GM19193 (cell line): ENCODE data around the gene ITPR1.

Experiments used
- POLR2A ChIP-seq: IDR thresholded peaks from 4 replicates; pipeline ENCODE4 v1.6.1; 2011; ENCODE audit not compliant: insufficient read depth, insufficient read length; ENCODE audit errors: extremely low read depth

The ITPR1 gene

GRCh38 chr3:4581920-4582611 is 88.9 kb downstream of the ITPR1 start:
- no peak for TF ChIP-seq POLR2A

- TF ChIP-seq POLR2A = no peak
Measured at GRCh38 chr3:4582624-4583023, 89.5 kb downstream of the ITPR1 start.

- no peak for TF ChIP-seq POLR2A
Measured at GRCh38 chr3:4583416-4583815, 90.3 kb downstream of the ITPR1 start.

GRCh38 chr3:4584456-4585249 is 91.5 kb downstream of the ITPR1 start:
- TF ChIP-seq POLR2A = no peak

GRCh38 chr3:4586381-4586780 is 93.2 kb downstream of the ITPR1 start:
- no peak for TF ChIP-seq POLR2A

GRCh38 chr3:4587061-4587837 is 94.1 kb downstream of the ITPR1 start:
- TF ChIP-seq POLR2A = no peak

GRCh38 chr3:4587838-4588105 is 94.6 kb downstream of the ITPR1 start:
- TF ChIP-seq POLR2A = no peak

- TF ChIP-seq POLR2A = no peak
Measured at GRCh38 chr3:4588466-4588865, 95.3 kb downstream of the ITPR1 start.

GRCh38 chr3:4589475-4590097 is 96.4 kb downstream of the ITPR1 start:
- no peak for TF ChIP-seq POLR2A

- no peak for TF ChIP-seq POLR2A
Measured at GRCh38 chr3:4591669-4592068, 98.5 kb downstream of the ITPR1 start.

- TF ChIP-seq POLR2A = no peak
Measured at GRCh38 chr3:4593014-4593413, 99.9 kb downstream of the ITPR1 start.

GRCh38 chr3:4595710-4596113 is 102.6 kb downstream of the ITPR1 start:
- TF ChIP-seq POLR2A = no peak

- no peak for TF ChIP-seq POLR2A
Measured at GRCh38 chr3:4596612-4597011, 103.5 kb downstream of the ITPR1 start.

- TF ChIP-seq POLR2A = no peak
Measured at GRCh38 chr3:4597208-4597985, 104.2 kb downstream of the ITPR1 start.
